GM18517 (cell line): ENCODE data around the gene NMNAT2.
"Not testable (repeated sequence)": the region's sequence is repeated elsewhere in the genome, so short reads cannot be mapped to it uniquely, and the experiment has no call there.

Source experiments
- ATAC-seq: cut with Tn5 transposase; IDR thresholded peaks from one replicate; pipeline ENCODE4 v1.9.1; 2021; ENCODE audit warnings: mild to moderate bottlenecking, moderate library complexity; ENCODE audit not compliant: unreplicated experiment

NMNAT2 gene

GRCh38 chr1:183417772-183418491 is at the start of gene NMNAT2:
NMNAT2 (minus strand) TSS chr1:183418380; CDS start chr1:183418267, 113 bp downstream.
- ATAC-seq, result no peak

- ATAC-seq, result no peak
Observed at GRCh38 chr1:183467687-183468086, 49.5 kb upstream of the NMNAT2 start.

GRCh38 chr1:183466781-183467180 is 48.6 kb upstream of the NMNAT2 start:
- ATAC-seq, result no peak

GRCh38 chr1:183463566-183463965 is 45.4 kb upstream of the NMNAT2 start:
- no peak for ATAC-seq

GRCh38 chr1:183461350-183461749 is 43.2 kb upstream of the NMNAT2 start:
- ATAC-seq, result no peak

- ATAC-seq, result no peak
Observed at GRCh38 chr1:183460596-183460995, 42.4 kb upstream of the NMNAT2 start.

- no peak for ATAC-seq
Observed at GRCh38 chr1:183457449-183457848, 39.3 kb upstream of the NMNAT2 start.

- ATAC-seq, result no peak
Observed at GRCh38 chr1:183456826-183457225, 38.6 kb upstream of the NMNAT2 start.

- no peak for ATAC-seq
Observed at GRCh38 chr1:183454377-183454776, 36.2 kb upstream of the NMNAT2 start.

GRCh38 chr1:183450093-183450492 is 31.9 kb upstream of the NMNAT2 start:
- ATAC-seq, result no peak

GRCh38 chr1:183449223-183449770 is 31.1 kb upstream of the NMNAT2 start:
- no peak for ATAC-seq

GRCh38 chr1:183444243-183444642 is 26.1 kb upstream of the NMNAT2 start:
- no peak for ATAC-seq

GRCh38 chr1:183443466-183443865 is 25.3 kb upstream of the NMNAT2 start:
- no peak for ATAC-seq

GRCh38 chr1:183443011-183443410 is 24.8 kb upstream of the NMNAT2 start:
- ATAC-seq, result no peak

- no peak for ATAC-seq
Observed at GRCh38 chr1:183438060-183438459, 19.9 kb upstream of the NMNAT2 start.

- no peak for ATAC-seq
Observed at GRCh38 chr1:183435497-183435896, 17.3 kb upstream of the NMNAT2 start.

- ATAC-seq, result no peak
Observed at GRCh38 chr1:183433703-183434102, 15.5 kb upstream of the NMNAT2 start.

- ATAC-seq, result no peak
Observed at GRCh38 chr1:183432548-183432875, 14.3 kb upstream of the NMNAT2 start.

- ATAC-seq, result no peak
Observed at GRCh38 chr1:183431840-183432547, 13.8 kb upstream of the NMNAT2 start.

GRCh38 chr1:183427591-183427990 is 9.4 kb upstream of the NMNAT2 start:
- ATAC-seq, result not testable (repeated sequence)

GRCh38 chr1:183424691-183425090 is 6.5 kb upstream of the NMNAT2 start:
- ATAC-seq, result no peak

GRCh38 chr1:183423541-183423940 is 5.4 kb upstream of the NMNAT2 start:
- ATAC-seq, result no peak
